Stimulated activated CD4-positive, alpha-beta T cell treated with anti-CD3 and anti-CD28 coated beads, Interleukin-1b, Interleukin-23, amount 100 ng/mL, for 24 hours (primary cell): ENCODE results near the gene MACROH2A2.
"Not testable (repeated sequence)": the region's sequence is repeated elsewhere in the genome, so short reads cannot be mapped to it uniquely, and the experiment has no call there.

Source experiments
- DNase-seq, 4 experiments: peaks; one replicate each; pipeline ENCODE4 v3.0.0-alpha.2; 2020; ENCODE audit warnings: low read depth in 4 of 4, low spot score in 1 of 4

The MACROH2A2 gene

DNA sequence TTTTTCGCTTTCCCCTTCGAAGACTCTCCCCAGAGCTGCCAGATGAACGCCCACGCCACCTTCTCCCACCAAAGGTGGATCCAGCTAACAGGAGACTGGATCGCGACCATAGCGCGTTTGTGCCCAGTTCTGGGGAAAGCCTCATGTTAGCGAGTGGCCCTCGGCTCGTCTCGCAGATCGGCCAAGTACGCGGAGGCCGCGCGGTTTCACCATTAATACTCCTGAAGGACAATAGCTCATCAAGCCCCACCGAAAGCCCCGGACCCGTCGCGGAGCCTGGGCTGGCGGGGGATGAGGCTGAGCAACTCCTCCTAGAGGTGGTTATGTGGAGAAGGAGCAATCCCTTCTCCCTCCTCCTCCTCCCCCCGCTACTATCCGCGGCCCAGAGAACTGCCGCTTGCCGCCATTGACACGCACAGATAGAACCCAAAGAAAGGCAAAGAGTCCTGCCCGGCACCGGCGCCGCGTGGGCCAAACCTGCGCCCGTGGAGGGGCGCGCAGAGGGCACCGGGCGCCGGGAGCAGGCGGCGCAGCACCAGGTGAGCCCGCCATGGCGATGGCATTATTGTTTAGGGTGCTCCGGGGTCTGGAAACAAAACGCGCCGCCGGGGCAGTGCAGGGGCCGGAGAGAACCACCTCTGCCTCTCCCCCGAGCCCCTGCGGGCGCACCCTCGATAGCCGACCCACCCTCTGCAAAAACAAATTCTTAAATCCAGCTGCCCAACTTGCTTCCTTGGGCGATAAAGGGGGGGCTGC is at the start of gene MACROH2A2:
Gene MACROH2A2, plus strand, starts transcription at position 385 of the 756 bp plus-strand sequence. CDS start 22,813 bp downstream, outside the sequence.
- peak in 1 of 4 experiments; percentile 19 for DNase-seq

DNA sequence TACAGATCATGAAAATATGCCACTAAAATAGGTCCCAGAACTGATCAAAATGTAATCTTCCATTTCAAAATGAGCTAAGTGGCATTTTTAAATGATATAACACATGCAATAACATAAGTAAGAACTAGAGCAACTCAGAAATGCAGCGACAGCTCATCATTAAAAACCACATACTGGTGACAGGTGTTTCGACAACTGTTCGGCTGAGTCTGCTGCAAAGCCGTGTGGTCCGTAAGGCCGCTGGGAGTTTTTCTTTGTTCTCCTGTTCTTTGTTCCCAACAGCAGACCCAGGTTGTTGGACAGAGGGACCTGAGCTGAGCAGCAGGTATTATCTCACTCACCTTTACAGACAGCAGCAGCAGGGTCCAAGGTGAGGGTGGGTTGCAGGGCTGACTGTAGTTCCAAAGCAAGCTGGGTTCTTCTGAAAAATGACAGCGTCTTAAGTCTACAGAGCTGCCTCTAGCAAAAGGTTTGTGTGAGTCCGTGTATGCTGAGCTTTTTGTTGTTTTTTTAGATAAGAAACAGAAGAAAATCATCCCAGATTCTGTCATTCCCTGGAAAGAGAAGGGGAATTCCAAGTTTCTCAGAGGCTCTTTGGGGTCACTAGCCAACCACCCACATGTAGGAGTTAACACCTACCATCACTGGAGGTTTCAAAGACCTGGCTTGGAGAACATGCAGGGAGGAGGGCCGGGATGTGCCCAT is 45.4 kb upstream of the MACROH2A2 start:
- no peak for DNase-seq

GRCh38 chr10:70031215-70031614 is 21.4 kb upstream of the MACROH2A2 start:
- no peak for DNase-seq

DNA sequence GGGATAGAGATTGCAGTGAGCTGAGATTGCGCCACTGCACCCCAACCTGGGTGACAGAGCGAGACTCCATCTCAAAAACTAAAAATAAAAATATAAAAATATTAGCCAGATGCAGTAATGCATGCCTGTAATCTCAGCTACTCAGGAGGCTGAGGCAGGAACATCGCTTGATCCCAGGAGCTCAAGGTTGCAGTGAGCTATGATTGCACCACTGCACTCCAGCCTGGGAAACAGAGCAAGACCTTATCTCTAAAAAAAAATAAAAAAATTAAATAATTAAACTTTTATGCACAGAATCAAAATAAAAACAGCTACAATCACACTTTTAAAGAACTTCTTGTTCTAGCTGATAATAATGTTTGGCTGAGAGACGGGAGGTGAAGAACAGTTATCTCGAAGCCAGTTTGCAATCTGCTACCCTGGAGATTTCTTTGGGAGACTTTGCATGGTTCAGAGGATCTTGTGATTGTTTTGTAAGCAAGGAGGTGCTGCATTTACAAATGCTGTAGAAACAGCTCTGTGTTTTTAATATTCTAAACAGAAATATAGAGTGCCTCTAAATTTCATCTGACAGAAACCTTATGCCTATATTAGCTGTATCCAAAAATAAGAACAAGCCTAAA is 19.9 kb upstream of the MACROH2A2 start:
- no peak for DNase-seq

DNA sequence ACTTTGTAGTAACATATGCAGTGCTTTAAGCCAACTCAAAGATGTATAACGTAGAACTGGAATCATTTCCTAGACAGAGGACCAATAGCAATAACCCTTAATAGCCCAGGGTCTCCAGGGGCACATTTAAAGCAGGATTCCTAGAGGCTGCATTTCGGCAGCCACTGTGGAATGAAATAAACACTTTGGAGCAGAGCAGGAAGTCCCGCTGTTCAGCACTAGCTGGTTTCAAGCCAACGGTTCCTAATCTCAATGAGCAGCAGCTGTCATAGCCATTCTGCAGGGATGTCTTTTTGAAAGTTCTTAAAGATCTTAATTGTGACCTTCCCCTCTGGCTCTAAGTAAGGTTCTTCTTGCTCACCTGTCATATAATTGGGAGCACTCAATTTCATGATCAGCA is 18.4 kb upstream of the MACROH2A2 start:
- DNase-seq: no peak

DNA sequence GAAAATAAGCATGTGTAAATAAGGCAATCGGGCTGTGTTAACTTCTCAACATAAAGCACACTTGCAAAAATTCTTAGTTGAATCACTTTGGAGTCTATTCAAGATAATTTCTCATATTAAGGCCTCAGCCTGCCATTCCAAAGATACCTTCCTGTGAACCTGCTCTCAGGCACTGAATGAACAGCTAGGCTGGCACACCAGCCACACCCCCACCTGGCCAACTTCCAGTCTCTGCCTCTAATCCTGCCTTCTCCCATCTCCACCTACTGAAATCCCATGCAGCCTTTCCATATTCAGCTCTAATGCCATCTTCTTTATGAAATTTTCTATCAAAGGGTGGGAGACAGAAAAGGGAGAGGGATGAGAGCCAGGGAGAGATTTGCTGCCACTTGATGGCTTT is 17.1 kb upstream of the MACROH2A2 start:
- DNase-seq: no peak

GRCh38 chr10:70038923-70039322 is 13.7 kb upstream of the MACROH2A2 start:
- DNase-seq: no peak

DNA sequence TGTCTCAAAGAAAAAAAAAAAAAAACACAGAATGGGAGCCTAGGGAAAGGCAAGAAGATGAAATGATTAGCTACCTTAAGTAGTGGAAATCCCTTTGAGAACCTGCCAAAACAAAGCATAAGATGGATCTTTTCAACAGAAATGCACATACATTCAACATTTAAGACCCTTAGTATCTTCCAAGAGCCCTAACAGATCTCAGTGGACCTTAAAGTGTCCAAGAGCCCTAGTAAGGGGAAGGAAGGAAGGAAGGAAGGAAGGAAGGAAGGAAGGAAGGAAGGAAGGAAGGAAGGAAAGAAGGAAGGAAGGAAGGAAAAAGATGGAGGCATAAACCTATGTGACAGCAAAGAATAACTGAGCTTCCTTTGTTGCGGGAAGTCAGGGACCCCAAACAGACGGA is 11.6 kb upstream of the MACROH2A2 start:
- no peak for DNase-seq

- not testable (repeated sequence) for DNase-seq
Measured at GRCh38 chr10:70041739-70042138, 10.9 kb upstream of the MACROH2A2 start.

- not testable (repeated sequence) for DNase-seq
Measured at GRCh38 chr10:70047066-70047465, 5.6 kb upstream of the MACROH2A2 start.

- DNase-seq: no peak
Measured at GRCh38 chr10:70048030-70048723, 4.5 kb upstream of the MACROH2A2 start.

- no peak for DNase-seq
Measured at GRCh38 chr10:70051848-70052247, 798 bp upstream of the MACROH2A2 start.

DNA sequence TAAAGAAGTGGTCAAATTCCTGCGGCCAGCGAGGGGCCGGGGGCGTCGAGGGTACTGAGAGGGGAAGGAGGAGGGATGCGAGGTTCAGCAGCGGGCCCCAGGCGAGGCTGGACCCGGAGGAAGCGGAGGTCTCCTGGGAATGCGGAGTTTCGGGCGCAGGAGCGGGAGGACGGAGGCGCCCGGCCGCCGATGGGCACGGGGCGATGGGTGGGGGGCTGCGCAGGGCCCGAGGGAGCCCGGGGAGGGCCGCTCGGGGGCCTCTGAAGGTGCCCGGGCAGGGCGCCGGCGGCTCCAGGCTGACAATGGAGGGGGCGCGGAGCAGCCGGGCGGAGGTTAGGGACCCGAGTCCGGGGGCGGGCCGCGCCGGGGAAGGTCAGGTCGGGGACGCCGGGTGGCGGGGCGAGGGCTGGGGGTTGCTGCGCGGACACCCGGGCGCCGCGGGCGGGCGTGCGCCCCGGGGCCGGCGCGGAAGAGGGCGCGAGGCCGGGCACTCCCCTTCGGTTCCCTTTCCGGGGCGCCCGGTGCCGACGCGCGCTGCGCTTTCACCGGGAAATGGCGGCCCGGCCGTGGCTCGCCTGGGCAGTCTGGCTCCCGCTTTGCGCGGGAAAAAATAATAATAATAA is 683 bp downstream of the MACROH2A2 start:
- peak in 1 of 4 experiments; percentile 9 for DNase-seq

GRCh38 chr10:70053841-70054288 is 1.2 kb downstream of the MACROH2A2 start:
- peak in 1 of 4 experiments; percentile 9 for DNase-seq

- DNase-seq: no peak
Measured at GRCh38 chr10:70054902-70055301, 2.3 kb downstream of the MACROH2A2 start.

GRCh38 chr10:70055550-70055949 is 2.9 kb downstream of the MACROH2A2 start:
- no peak for DNase-seq

DNA sequence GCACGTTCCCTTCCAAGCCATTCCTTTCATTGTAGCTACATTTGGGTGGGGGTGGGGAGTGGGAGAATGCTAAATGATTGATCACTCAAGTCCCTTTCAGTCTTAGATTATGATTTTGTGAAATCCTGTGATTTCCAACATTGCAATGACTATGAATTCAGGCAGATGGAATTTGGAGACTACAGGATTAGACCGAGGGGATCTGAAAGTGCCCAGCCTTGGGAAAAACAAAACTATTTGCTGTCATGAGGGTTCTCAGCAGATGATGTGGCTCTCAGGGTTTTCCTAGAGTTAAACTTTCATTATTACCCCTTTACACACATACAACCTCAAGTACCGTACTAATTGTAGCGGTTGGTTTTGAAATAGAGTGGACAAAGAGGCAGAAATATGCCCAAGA is 4.7 kb downstream of the MACROH2A2 start:
- no peak for DNase-seq

GRCh38 chr10:70060389-70060788 is 7.7 kb downstream of the MACROH2A2 start:
- DNase-seq: no peak

DNA sequence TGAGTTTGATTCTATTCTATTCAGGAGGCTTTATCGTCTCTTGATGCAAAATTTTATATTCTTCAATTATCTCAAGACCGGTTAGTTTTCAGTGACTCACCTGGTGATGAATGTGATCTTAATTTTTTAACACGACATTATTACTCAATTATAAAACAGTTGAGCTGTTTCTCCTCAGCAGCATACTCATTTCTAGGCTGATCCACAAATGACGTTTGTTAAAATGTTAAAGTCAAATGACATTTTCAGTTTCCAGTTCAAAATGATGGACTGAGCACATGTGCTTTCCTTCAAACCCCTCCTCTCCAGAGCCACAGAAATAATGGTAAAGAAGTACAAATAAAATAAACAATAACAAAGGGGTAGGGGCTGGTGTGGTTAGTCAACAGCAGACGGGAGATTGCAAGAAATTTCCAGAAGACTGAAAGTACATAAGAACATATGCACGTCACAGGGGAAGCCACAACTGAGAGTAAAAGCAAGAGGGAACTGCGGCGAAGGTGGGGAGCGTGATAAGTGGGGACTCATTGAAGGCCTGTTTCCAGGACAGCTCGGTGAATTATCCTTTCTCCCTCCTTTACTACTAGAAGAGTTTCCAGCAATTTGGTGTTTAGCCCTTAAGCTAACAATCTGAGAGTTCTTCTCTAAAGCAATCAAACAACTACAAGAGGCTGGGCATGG is 10.9 kb downstream of the MACROH2A2 start:
- DNase-seq: no peak

DNA sequence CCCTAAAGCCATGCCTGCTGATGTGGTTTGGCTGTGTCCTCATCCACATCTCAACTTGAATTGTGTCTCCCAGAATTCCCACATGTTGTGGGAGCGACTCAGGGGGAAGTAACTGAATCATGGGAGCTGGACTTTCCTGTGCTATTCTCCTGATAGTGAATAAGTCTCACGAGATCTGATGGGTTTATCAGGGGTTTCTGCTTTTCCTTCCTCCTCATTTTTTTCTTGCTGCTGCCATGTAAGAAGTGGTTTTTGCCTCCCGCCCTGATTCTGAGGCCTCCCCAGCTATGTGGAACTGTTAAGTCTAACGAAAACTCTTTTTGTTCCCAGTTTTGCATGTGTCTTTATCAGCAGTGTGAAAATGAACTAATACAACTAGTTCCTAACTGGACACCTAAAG is 11.8 kb downstream of the MACROH2A2 start:
- DNase-seq: no peak
